Measurements from ENCODE around the gene LRRC1.
A peak's percentile ranks its signal among the peaks of the same experiment; 100 is the strongest.

The LRRC1 gene

DNA sequence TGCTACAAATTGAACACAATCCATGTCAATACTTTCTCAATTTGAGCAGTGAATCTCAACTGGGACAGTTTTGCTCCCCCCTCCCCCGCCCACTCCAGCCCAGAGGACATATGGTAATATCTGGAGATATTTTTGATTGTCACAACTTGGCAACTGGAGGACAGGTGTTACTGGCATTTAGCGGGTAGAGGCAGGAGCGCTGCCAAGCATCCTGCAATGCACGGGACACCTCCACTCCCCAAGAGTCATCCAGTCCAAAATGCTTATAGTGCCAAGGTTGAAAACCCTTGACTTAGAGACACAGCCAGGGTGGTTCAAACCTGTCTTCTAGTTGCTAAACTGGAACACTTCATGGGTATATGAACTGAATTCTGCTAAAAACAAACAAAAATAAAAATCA lies 26.9 kb upstream of the LRRC1 start:
- Histone ChIP-seq H3K27ac (ENCODE audit: low read length, poor library complexity, severe bottlenecking) (no peak overlapping the region), H4K91ac (ENCODE audit: low read length) (no peak overlapping the region), H3K36me3 (ENCODE audit: control insufficient read depth in 1 of 2, insufficient read depth in 2 of 2, low read depth in 1 of 2, low read length in 2 of 2) (no peaks in the 10 kb centered on the region), H3K27me3 (ENCODE audit: control insufficient read depth in 1 of 2, insufficient read depth in 1 of 2, low read length in 2 of 2) (no peaks in the 10 kb centered on the region), H3K4me1 (ENCODE audit: control insufficient read depth, insufficient read depth, low read depth, low read length) (peaks cover 1% of the 10 kb centered on the region), H3K9me3 (ENCODE audit: control insufficient read depth, low read length) (no peaks in the 10 kb centered on the region), H3K4me2 (ENCODE audit: low read length, poor library complexity, severe bottlenecking) (no peak overlapping the region), H2AK5ac (ENCODE audit: low read length, severe bottlenecking) (no peak overlapping the region), H3K18ac (ENCODE audit: low read depth in 1 of 2, low read length in 2 of 2) (no peak overlapping the region), H3K4ac (ENCODE audit: low read depth in 1 of 2, low read length in 2 of 2) (no peak overlapping the region), H2BK120ac (ENCODE audit: low read depth, low read length) (no peak overlapping the region), H3K23ac (ENCODE audit: low read length in 2 of 2) (no peak overlapping the region), H2AFZ (ENCODE audit: low read depth, low read length) (no peak overlapping the region), H3K9ac (ENCODE audit: low read length) (no peak overlapping the region), H4K8ac (ENCODE audit: low read length) (no peak overlapping the region), H3K4me3 (ENCODE audit: insufficient read depth in 1 of 2, low read depth in 1 of 2, low read length in 2 of 2) (no peak overlapping the region), H3K14ac (ENCODE audit: low read length in 2 of 2) (no peak overlapping the region), H2BK5ac (ENCODE audit: low read depth, low read length, poor library complexity, severe bottlenecking) (no peak overlapping the region), H2BK12ac (ENCODE audit: low read length in 2 of 2) (no peak overlapping the region), H3K79me1 (replicated peaks; ENCODE audit: low read length, poor library complexity, severe bottlenecking) (no peaks in the 10 kb centered on the region), H2BK15ac (ENCODE audit: low read depth, poor library complexity, severe bottlenecking) (no peak overlapping the region)
- WGBS, result 98% methylated on average over 3 of the region's 4 CpGs
- DNase-seq, result no peak

DNA sequence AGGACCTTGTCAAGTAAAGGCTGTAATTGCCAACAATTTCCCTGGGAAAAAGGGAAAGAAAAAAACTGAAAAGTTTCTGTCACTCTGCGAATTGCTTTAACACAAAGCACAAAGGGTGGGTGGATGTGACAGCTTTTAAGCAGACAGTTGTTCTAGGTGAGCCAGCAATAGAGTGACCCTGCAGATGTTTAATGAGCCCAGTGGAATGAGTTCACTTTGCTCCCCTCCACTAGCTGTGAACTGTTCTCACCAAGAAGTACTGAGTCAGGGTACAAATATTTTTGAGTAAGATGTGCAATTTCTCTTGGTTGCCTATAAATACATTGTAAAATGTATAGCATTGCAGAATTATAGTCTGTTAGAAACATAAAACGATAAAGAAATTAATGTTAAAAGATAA lies 26.2 kb upstream of the LRRC1 start:
- Histone ChIP-seq H2BK12ac (ENCODE audit: low read length in 2 of 2) (no peak overlapping the region), H3K14ac (ENCODE audit: low read length in 2 of 2) (no peak overlapping the region), H3K18ac (ENCODE audit: low read depth in 1 of 2, low read length in 2 of 2) (no peak overlapping the region), H4K8ac (ENCODE audit: low read length) (no peak overlapping the region), H3K9me3 (ENCODE audit: control insufficient read depth, low read length) (no peaks in the 10 kb centered on the region), H2AFZ (ENCODE audit: low read depth, low read length) (no peak overlapping the region), H3K4me3 (ENCODE audit: insufficient read depth in 1 of 2, low read depth in 1 of 2, low read length in 2 of 2) (no peak overlapping the region), H3K27me3 (ENCODE audit: control insufficient read depth in 1 of 2, insufficient read depth in 1 of 2, low read length in 2 of 2) (no peaks in the 10 kb centered on the region), H3K27ac (ENCODE audit: low read length, poor library complexity, severe bottlenecking) (no peak overlapping the region), H2AK5ac (ENCODE audit: low read length, severe bottlenecking) (no peak overlapping the region), H2BK15ac (ENCODE audit: low read depth, poor library complexity, severe bottlenecking) (no peak overlapping the region), H4K91ac (ENCODE audit: low read length) (no peak overlapping the region), H3K23ac (ENCODE audit: low read length in 2 of 2) (no peak overlapping the region), H3K4ac (ENCODE audit: low read depth in 1 of 2, low read length in 2 of 2) (no peak overlapping the region), H3K79me1 (replicated peaks; ENCODE audit: low read length, poor library complexity, severe bottlenecking) (no peaks in the 10 kb centered on the region), H3K4me2 (ENCODE audit: low read length, poor library complexity, severe bottlenecking) (no peak overlapping the region), H2BK5ac (ENCODE audit: low read depth, low read length, poor library complexity, severe bottlenecking) (no peak overlapping the region), H3K4me1 (ENCODE audit: control insufficient read depth, insufficient read depth, low read depth, low read length) (peaks cover 1% of the 10 kb centered on the region), H3K9ac (ENCODE audit: low read length) (no peak overlapping the region), H3K36me3 (ENCODE audit: control insufficient read depth in 1 of 2, insufficient read depth in 2 of 2, low read depth in 1 of 2, low read length in 2 of 2) (no peaks in the 10 kb centered on the region), H2BK120ac (ENCODE audit: low read depth, low read length) (no peak overlapping the region)
- WGBS, result 97% methylated on average over 1 of the region's 2 CpGs
- DNase-seq, result no peak

DNA sequence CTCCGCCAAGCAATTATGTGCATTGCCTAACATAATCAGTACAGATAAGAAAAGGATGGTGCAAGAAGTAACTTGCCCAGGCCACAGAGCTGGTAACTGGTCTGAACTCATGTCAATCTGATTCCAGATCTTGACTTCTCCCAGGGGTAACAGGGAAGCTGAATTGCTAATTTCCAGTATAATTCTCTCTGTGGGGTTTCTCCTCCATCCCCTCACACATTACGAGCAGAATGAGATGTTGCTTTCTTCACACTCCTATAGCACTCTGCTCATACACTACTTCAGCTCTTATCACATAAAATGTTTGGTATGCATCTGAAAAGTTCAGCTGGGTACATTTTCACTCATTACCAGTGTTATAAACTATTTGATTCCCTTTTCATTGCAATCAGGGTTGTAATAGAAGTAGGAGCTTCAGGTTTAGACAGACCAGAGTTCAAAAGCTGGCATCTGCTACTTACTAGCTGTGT lies 24.0 kb upstream of the LRRC1 start:
- H2BK5ac ChIP-seq (ENCODE audit: low read depth, low read length, poor library complexity, severe bottlenecking), result no peak overlapping the region
- H3K27ac ChIP-seq (ENCODE audit: low read length, poor library complexity, severe bottlenecking), result no peak overlapping the region
- WGBS, result 100% methylated on average over 2 of the region's 2 CpGs
- no peaks in the 10 kb centered on the region for H3K27me3 ChIP-seq (ENCODE audit: control insufficient read depth in 1 of 2, insufficient read depth in 1 of 2, low read length in 2 of 2)
- H3K14ac ChIP-seq (ENCODE audit: low read length in 2 of 2), result no peak overlapping the region
- H3K23ac ChIP-seq (ENCODE audit: low read length in 2 of 2), result no peak overlapping the region
- H2AFZ ChIP-seq (ENCODE audit: low read depth, low read length), result no peak overlapping the region
- no peak overlapping the region for H3K4me3 ChIP-seq (ENCODE audit: insufficient read depth in 1 of 2, low read depth in 1 of 2, low read length in 2 of 2)
- no peak overlapping the region for H3K4me2 ChIP-seq (ENCODE audit: low read length, poor library complexity, severe bottlenecking)
- H3K4ac ChIP-seq (ENCODE audit: low read depth in 1 of 2, low read length in 2 of 2), result no peak overlapping the region
- no peak overlapping the region for H4K91ac ChIP-seq (ENCODE audit: low read length)
- H2BK120ac ChIP-seq (ENCODE audit: low read depth, low read length), result no peak overlapping the region
- no peaks in the 10 kb centered on the region for H3K4me1 ChIP-seq (ENCODE audit: control insufficient read depth, insufficient read depth, low read depth, low read length)
- no peaks in the 10 kb centered on the region for H3K79me1 ChIP-seq (replicated peaks; ENCODE audit: low read length, poor library complexity, severe bottlenecking)
- H2AK5ac ChIP-seq (ENCODE audit: low read length, severe bottlenecking), result no peak overlapping the region
- no peaks in the 10 kb centered on the region for H3K36me3 ChIP-seq (ENCODE audit: control insufficient read depth in 1 of 2, insufficient read depth in 2 of 2, low read depth in 1 of 2, low read length in 2 of 2)
- no peaks in the 10 kb centered on the region for H3K9me3 ChIP-seq (ENCODE audit: control insufficient read depth, low read length)
- H2BK12ac ChIP-seq (ENCODE audit: low read length in 2 of 2), result no peak overlapping the region
- H2BK15ac ChIP-seq (ENCODE audit: low read depth, poor library complexity, severe bottlenecking), result no peak overlapping the region
- no peak for DNase-seq
- no peak overlapping the region for H3K9ac ChIP-seq (ENCODE audit: low read length)
- H3K18ac ChIP-seq (ENCODE audit: low read depth in 1 of 2, low read length in 2 of 2), result no peak overlapping the region
- no peak overlapping the region for H4K8ac ChIP-seq (ENCODE audit: low read length)

DNA sequence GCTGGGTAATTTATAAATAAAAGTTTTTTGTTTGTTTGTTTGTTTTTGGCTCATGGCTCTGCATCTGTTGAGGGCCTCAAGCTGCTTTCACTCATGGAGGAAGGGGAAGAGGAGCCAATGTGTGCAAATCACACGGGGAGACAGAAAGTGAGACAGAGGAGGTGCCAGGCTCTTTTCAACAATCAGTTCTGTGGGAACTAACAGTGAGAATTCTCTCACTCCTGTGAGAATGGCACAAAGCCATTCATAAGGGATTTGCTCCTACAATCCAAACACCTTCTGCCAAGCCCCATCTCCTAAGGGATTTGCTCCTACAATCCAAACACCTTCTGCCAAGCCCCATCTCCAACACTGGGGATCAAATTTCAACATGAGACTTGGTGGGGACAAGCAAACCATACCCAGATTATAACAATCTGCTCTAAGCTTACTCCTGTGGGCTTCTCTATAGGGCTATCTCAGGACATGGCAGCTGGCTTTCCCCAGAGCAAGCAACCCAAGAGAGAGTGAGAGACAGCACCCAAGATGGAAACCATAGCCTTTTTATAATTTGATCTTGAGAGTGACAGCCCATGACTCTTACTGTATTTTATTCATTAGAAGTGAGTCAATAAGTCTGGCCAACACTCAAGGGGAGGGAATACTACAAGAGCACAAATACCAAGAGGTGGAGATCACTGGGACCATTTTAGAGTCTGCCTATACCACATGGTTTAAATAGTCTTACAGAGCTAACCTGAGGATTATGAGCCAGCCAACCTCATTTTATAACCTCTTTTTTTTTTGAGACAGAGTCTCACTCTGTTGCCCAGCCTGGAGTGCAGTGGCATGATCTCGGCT lies 22.8 kb upstream of the LRRC1 start:
- Histone ChIP-seq H3K18ac (ENCODE audit: low read depth in 1 of 2, low read length in 2 of 2) (no peak overlapping the region), H4K91ac (ENCODE audit: low read length) (no peak overlapping the region), H2AK5ac (ENCODE audit: low read length, severe bottlenecking) (peak overlapping the region; percentile 56), H3K4me3 (ENCODE audit: insufficient read depth in 1 of 2, low read depth in 1 of 2, low read length in 2 of 2) (no peak overlapping the region), H3K4me1 (ENCODE audit: control insufficient read depth, insufficient read depth, low read depth, low read length) (no peaks in the 10 kb centered on the region), H3K27me3 (ENCODE audit: control insufficient read depth in 1 of 2, insufficient read depth in 1 of 2, low read length in 2 of 2) (no peaks in the 10 kb centered on the region), H3K9me3 (ENCODE audit: control insufficient read depth, low read length) (no peaks in the 10 kb centered on the region), H2BK120ac (ENCODE audit: low read depth, low read length) (no peak overlapping the region), H2BK12ac (ENCODE audit: low read length in 2 of 2) (no peak overlapping the region), H3K36me3 (ENCODE audit: control insufficient read depth in 1 of 2, insufficient read depth in 2 of 2, low read depth in 1 of 2, low read length in 2 of 2) (no peaks in the 10 kb centered on the region), H3K79me1 (replicated peaks; ENCODE audit: low read length, poor library complexity, severe bottlenecking) (no peaks in the 10 kb centered on the region), H3K9ac (ENCODE audit: low read length) (no peak overlapping the region), H2BK15ac (ENCODE audit: low read depth, poor library complexity, severe bottlenecking) (no peak overlapping the region), H2AFZ (ENCODE audit: low read depth, low read length) (no peak overlapping the region), H3K23ac (ENCODE audit: low read length in 2 of 2) (no peak overlapping the region), H3K27ac (ENCODE audit: low read length, poor library complexity, severe bottlenecking) (no peak overlapping the region), H4K8ac (ENCODE audit: low read length) (no peak overlapping the region), H3K14ac (ENCODE audit: low read length in 2 of 2) (no peak overlapping the region), H3K4ac (ENCODE audit: low read depth in 1 of 2, low read length in 2 of 2) (no peak overlapping the region), H3K4me2 (ENCODE audit: low read length, poor library complexity, severe bottlenecking) (no peak overlapping the region), H2BK5ac (ENCODE audit: low read depth, low read length, poor library complexity, severe bottlenecking) (no peak overlapping the region)
- 88% methylated on average over 2 of the region's 2 CpGs for WGBS
- peak; percentile 6 for DNase-seq
